22Rv1 (cell line): ENCODE results near the gene RBM34.

Experiments
- H3K27ac ChIP-seq: fragments of 450-650 bp; 2 replicates; pipeline ENCODE4 v1.5.1; 2017
- ZFX ChIP-seq: fragments of 450-650 bp; IDR thresholded peaks from 2 replicates; pipeline ENCODE4 v1.6.1; 2017; ENCODE audit warnings: antibody characterized with exemption, borderline replicate concordance
- TF ChIP-seq, protein P1 (sequence below): fragments of 450-650 bp; IDR thresholded peaks from 2 replicates; pipeline ENCODE4 v1.5.1; 2017; ENCODE audit warnings: mild to moderate bottlenecking

RBM34 gene

DNA sequence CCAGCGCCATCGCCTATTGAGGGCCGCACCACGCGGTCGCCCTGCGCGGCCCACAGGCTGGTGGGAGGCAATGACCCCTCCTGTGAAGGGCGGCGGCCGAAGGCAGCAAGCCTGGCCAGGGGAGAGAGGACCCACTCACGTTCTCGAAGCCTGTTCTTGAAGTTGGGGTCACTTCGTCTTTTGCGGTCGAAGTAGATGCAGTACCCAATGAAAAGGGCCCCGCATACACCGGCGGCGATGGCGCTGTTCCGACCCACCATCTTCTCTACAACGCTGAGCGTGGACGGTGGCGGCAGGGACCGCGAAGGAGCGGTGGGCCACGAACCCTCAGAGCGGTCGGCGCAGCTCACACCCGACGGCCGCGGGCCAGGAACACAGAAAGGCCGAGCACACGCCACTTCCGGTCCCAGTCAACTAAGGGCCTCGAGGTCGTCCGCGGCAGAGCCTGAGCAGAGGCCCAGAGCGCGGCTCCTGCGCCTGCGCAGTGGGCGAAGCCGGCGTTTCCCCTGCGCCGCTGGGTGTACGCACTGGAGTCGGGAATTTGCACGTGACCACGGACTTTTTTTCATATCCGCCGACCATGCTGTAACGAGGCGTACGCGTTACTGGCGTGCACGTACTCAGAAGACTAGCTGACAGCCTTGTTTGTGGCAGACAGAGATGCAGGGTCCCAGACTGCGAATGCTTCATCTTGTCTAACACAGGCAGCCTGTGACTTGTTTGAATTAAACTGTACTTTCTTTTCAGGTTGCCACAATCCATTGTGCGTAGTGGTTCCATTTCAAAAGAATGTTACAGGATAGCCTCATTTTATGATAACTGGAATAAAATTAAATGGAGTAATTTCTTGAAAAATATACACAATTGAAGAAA is 32.4 kb downstream of the RBM34 start, which contains the start of gene TOMM20:
TSS of gene TOMM20 (minus strand) at position 382 of the 873 bp plus-strand sequence. CDS start at position 260, 122 bp downstream.
- TF ChIP-seq, protein P1, sequence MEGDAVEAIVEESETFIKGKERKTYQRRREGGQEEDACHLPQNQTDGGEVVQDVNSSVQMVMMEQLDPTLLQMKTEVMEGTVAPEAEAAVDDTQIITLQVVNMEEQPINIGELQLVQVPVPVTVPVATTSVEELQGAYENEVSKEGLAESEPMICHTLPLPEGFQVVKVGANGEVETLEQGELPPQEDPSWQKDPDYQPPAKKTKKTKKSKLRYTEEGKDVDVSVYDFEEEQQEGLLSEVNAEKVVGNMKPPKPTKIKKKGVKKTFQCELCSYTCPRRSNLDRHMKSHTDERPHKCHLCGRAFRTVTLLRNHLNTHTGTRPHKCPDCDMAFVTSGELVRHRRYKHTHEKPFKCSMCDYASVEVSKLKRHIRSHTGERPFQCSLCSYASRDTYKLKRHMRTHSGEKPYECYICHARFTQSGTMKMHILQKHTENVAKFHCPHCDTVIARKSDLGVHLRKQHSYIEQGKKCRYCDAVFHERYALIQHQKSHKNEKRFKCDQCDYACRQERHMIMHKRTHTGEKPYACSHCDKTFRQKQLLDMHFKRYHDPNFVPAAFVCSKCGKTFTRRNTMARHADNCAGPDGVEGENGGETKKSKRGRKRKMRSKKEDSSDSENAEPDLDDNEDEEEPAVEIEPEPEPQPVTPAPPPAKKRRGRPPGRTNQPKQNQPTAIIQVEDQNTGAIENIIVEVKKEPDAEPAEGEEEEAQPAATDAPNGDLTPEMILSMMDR: no peak
- no peak for TF ChIP-seq ZFX
- peak within 1 kb of the TSS; percentile 77 for H3K27ac ChIP-seq

DNA sequence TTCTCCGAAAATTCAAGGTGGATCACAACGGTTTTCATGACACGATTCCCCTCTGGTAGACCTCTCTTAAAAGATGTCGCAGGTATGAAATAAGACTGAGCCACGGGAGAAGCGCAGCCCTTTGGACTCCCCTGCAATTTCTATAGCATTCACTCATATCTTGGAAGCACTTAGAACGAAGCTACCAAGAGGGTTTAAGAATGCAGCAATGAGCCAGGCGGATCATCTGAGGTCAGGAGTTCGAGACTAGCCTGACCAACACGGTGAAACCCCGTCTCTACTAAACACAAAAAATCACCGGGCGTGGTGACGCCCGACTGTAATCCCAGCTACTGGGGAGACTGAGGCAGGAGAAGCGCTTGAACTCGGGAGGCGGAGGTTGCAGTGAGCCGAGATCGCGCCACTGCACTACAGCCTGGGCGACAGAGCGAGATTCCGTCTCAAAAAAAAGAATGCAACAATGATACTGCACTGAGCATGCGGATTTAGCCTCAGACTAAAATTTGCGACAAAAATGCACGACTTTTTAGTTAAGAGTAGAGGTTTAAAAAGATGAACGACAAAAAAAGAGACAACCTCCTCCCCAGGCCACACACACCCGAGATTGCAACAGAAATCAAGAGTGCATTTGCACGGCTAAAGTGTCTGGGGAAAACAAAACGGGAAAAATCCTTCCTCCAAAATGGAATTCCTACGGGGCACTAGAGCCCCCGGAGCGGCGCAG is 33.2 kb downstream of the RBM34 start:
- TF ChIP-seq, protein P1: no peak
- TF ChIP-seq ZFX: no peak
- peak overlapping the region; percentile 77 for H3K27ac ChIP-seq

DNA sequence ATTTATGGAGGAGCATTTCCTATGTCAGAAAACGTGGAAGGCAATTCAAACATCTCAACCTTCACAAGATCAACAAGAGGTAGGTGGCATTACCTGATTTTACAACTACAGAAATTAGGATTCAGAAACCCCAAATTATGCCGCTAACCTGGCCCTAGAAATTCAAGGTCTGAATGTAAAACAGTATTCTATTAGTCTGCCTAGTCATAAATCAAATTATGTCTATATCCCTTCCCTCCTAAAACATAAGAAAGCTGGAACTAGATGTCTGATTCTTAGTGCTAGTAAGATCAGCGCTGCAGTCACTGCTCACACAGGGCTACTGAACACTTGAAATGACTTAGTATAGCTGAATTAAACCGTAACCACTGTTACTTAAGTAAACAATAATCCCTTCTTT is 33.8 kb downstream of the RBM34 start:
- TF ChIP-seq, protein P1: no peak
- TF ChIP-seq ZFX: no peak
- peak overlapping the region; percentile 77; the same call in 1 of the 2 replicates for H3K27ac ChIP-seq

DNA sequence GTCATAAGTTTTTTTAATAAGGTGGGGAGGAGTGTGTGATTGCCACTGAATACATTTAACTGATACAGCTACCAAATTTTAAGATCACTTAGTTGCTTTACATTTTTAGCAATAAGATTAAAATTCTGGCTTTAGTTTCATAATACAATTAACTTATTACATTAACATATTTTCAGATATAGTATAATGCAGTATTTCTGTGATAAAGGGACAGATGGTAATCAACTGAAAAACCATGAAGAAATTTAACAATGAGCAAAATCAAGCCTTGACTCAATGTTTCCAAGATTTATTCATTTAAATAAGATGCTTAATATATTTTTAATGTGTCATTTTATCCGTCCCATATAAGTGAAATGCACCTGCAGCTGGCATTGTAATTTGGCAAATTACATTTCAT is 36.4 kb downstream of the RBM34 start:
- no peak for TF ChIP-seq ZFX
- TF ChIP-seq, protein P1: no peak
- no peak overlapping the region for H3K27ac ChIP-seq

DNA sequence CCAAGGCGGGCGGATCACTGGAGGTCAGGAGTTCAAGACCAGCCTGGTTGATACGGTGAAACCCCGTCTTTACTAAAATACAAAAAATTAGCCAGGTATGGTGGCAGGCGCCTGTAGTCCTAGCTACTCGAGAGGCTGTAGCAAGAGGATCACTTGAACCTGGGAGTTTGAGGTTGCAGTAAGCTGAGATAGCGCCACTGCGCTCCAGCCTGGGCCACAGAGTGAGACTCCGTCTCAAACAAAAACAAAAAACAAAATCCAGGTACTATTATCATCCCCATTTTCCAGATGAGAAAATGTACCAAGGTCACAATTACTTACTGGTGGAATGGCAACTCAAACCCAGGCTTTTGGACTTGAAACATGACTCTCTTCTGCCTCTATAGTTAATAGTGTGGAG is 36.9 kb downstream of the RBM34 start:
- TF ChIP-seq ZFX: no peak
- H3K27ac ChIP-seq: no peak overlapping the region

DNA sequence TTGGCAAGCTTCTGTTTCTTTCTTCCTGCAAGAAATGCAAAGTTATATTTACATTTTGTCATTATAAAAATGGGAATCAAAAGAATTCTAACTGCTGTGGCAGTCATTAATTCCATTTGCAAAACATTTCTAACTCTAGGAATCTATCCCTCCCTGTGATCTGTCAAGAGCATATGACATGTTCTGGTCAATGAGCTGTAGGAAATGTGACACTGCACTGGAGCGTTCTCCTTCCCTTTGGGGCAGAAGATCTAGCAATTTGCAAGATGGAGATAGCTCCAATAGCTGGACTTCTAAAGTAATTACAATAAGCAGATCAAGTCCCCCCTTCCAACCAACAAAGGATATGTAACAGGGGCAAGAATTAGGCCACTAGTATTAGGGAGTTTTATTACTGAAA is 38.7 kb downstream of the RBM34 start:
- TF ChIP-seq, protein P1: no peak
- no peak for TF ChIP-seq ZFX
- no peak overlapping the region for H3K27ac ChIP-seq

DNA sequence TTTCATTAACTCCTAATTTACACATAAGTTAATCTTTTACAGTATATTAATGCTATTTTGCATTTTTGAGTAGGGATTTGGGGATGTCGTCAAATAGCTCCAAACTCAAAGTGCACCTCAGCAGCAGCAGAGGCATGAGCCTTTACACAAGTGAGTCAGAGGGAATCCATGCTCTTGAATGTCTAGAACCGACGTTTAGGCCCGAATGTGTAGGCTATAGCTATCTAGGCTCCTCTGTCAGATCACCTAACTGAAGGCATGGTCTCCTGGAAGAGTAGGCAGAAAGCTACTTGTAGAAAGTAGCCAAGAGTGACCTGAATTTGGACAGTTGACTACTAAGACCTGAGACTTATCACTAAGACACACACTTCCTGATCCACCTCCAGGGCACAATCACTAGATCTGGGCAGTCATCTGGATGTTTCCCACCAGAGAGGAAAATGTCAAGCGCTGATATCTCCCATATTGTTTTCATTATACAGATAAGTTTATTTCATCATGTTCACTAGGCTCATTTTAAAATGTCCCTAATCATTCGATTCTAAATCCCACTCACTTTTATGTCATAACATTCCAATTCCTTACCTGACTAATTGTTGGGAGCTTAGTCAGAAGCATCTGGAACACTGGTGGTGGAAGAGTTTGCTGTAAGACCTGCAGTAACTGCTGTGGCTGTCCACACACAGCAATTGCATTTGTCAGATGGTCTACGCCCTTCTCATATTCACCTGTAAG is 47.7 kb downstream of the RBM34 start:
- H3K27ac ChIP-seq: no peak overlapping the region; the same call in 1 of the 2 replicates
- TF ChIP-seq, protein P1: no peak
- TF ChIP-seq ZFX: no peak
